Gastroesophageal sphincter (tissue), 3 donors: ENCODE data around the gene TRPC4AP.

Experiments
- EP300 ChIP-seq: sonication (generic); formaldehyde crosslinking; IDR thresholded peaks from one replicate; pipeline ENCODE4 v1.6.1; 2017; ENCODE audit warnings: antibody characterized with exemption, mild to moderate bottlenecking
- POLR2AphosphoS5 ChIP-seq: sonication (generic); formaldehyde crosslinking; IDR thresholded peaks from one replicate; pipeline ENCODE4 v1.6.1; 2017; ENCODE audit warnings: antibody characterized with exemption
- TF ChIP-seq, protein P1 (sequence below), 4 experiments: fragments of 200-600 bp in 2 of 4; fragments of 450-650 bp in 2 of 4; sonication (generic) in 1 of 4; IDR thresholded peaks; one replicate each; pipeline ENCODE4 v1.5.1; 2017 to 2019; ENCODE audit warnings: antibody characterized with exemption in 4 of 4, mild to moderate bottlenecking in 2 of 4, moderate library complexity in 2 of 4

DNA sequence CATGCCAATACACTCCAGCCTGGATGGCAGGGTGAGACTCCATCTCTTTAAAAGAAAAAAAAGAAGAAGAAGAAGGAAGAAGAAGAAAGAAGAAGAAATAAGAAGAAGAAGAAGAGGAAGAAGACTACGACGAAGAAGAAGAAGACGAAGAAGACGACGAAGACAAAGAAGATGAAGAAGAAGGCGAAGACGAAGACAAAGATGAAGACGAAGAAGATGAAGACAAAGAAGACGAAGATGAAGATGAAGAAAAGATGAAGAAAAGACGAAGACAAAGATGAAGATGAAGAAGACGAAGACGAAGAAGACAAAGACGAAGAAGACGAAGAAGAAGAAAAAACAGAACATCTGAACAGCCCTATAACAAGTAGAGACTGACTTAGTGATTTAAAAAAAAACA, 33.0 kb downstream of the TRPC4AP start:
- TF ChIP-seq, protein P1, sequence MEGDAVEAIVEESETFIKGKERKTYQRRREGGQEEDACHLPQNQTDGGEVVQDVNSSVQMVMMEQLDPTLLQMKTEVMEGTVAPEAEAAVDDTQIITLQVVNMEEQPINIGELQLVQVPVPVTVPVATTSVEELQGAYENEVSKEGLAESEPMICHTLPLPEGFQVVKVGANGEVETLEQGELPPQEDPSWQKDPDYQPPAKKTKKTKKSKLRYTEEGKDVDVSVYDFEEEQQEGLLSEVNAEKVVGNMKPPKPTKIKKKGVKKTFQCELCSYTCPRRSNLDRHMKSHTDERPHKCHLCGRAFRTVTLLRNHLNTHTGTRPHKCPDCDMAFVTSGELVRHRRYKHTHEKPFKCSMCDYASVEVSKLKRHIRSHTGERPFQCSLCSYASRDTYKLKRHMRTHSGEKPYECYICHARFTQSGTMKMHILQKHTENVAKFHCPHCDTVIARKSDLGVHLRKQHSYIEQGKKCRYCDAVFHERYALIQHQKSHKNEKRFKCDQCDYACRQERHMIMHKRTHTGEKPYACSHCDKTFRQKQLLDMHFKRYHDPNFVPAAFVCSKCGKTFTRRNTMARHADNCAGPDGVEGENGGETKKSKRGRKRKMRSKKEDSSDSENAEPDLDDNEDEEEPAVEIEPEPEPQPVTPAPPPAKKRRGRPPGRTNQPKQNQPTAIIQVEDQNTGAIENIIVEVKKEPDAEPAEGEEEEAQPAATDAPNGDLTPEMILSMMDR (IDR thresholded peaks at IDR 0.05), result no peak
- TF ChIP-seq POLR2AphosphoS5, result no peak
- TF ChIP-seq EP300, result no peak
